Activated CD4-positive, CD25-positive, alpha-beta regulatory T cell treated with anti-CD3 and anti-CD28 coated beads, Interleukin-2, amount 50 U/mL, for 24 hours (primary cell): ENCODE measurements around the gene IZUMO4.

ENCODE experiments used
- ATAC-seq, 2 donors: fragments of 150-1000 bp; cut with Tn5 transposase; one replicate each; pipeline ENCODE4 v1.10.0; 2021; ENCODE audit warnings: mild to moderate bottlenecking in 1 of 2, moderate library complexity in 1 of 2

Gene IZUMO4, protein sequence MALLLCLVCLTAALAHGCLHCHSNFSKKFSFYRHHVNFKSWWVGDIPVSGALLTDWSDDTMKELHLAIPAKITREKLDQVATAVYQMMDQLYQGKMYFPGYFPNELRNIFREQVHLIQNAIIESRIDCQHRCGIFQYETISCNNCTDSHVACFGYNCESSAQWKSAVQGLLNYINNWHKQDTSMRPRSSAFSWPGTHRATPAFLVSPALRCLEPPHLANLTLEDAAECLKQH

DNA sequence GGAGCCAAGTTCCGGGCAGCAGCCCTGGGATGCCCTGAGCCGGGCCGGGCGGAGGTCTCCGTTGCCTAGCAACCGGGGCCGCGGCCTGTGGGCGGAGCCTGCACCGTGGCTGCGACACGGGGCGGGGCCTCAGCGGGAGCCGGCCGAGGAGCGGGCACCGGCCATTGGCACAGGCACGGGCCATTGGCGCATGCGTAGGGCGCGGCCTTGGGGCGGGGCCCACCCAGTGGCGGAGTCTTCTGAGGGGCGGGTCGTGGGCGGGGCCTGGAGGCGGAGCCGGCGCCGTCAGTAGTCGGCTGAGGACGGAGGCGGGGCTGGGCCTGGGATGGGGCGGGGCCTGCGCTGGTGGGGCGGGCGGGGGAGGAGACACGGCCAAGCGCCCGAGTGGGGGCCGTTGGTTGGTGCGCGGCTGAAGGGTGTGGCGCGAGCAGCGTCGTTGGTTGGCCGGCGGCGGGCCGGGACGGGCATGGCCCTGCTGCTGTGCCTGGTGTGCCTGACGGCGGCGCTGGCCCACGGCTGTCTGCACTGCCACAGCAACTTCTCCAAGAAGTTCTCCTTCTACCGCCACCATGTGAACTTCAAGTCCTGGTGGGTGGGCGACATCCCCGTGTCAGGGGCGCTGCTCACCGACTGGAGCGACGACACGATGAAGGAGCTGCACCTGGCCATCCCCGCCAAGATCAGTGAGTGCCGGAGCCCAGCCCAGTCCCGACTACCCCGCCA, at the start of gene IZUMO4:
IZUMO4 (plus strand) TSS at position 436 of the 723 bp plus-strand sequence; CDS start at position 467, 31 bp downstream.
- peak; percentile 85 to 87 for ATAC-seq

DNA sequence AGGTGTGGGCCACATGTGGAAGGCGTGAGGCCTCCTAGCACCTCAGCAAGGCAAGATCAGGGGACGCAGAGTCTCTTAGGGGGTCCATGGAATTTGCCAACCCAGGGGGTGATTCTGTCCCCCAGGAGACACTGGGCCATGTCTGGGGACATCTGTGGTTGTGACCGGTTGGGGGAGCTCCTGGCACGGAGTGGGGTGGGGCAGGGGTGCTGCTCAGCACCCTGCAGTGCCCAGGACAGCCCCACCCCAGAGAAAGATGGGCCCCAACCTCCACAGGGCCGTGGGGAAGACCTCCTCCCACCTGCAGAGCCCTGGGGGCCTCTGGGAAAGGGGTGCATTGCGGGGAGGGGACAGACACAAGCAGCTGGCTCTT, 49.7 kb upstream of the IZUMO4 start:
- no peak for ATAC-seq

DNA sequence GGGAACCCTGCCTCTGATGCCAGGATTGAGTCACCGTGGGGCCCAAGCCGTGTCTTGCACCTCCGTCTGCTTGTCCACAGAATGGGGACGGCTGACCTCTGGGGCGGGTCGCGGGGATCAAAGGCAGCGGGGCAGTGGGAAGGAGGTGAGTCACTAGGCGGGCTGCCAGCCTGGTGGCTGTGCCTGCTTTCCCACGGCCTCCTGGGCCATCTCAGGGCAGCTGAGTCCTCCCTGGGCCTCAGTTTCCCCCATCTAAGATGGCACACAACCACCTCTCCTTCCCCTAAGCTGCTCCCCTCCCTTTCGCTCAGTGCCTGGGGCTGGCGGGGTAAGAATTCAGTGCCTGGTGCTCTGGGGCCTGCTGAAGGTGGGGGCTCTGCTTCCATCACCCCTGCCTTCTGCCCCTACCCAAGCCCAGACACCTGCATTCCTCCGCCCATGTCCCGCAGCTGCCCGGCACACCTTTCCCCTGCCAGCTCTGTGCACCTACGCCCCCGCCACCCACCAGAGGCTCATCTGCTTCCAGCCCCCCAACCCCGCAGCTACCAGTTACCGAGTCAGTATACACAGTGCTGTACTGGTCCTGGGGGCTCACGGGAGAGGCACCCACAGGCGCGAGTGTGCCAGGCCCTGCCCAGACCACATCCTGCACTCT, 49.1 kb upstream of the IZUMO4 start:
- ATAC-seq: no peak

DNA sequence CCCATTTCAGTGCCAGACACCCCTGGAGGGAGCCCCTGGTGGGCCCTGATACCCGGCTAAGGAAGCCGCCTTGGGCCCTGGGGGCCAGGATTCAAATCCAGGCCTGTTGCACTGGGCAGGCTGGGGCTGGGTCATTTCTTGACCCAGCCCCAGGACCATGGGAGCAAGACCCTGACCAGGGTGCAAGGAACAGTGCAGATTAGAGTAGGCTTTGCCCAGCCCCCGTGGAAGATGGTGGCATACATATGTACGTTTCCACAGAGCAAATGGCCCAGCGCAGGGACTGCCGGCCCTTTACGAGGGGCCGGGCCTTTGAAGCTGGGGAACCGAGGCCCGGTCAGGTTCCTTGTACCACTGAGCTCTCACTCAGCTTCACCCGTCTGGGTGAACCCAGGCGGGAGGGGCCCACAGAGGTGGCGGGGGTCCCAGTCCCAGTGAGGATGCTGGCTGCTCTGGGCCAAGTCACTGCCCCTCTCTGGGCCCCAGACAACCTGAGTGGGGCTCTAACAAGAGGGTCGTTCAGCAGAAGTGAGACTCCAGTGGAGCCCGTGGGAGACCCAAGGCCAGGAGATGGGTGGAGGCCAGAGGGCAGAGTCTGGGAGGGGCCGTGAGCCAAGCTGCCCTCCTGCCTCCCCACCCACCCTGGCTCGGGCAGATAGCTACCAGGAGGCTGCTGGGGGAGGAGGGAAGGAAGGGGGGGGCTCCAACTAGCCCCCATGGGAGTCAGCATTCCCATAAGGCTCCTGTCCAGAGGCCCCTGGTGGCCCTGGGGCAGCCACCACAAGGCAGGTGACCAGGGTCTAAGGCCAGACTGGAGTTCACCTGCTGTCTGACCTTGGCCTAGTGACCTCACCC, 48.4 kb upstream of the IZUMO4 start:
- no peak for ATAC-seq

DNA sequence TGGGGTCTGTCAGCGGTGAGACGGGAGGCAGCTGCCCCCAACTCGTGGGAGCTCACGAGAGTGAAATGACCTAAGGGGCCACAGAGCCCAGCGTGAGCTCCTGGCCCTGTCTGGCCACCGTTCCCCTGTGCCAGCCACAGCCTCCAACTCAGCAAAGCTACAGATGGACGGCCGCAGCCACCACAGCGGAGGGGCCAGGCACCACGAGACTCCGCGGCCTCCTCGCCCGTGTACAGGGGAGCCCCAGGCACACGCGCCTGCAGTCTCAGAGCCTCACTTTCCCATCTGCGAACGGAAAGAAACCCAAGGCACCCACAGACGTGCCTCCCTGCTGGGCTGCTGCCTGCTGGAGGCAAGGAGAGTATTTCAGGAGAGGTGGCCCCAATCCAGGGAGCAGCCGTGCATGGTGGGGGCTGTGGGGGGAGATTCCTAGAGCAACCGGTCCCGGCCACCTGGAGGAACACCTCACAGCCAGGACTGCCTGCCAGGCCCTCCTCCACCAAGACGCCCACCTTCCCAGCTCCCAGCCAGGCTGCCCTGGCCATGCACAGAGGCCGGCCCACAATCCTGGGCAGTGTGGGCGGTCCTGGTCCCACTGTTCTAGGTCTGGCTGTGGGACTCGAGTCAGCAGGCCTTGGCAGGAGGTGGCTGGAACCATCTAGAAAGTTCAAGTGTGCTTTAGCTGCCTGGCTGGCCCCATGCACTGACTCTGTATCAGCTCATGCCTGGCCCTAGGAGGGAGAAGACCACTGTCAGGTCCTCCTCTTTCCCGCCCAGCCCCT, 47.6 kb upstream of the IZUMO4 start:
- ATAC-seq: no peak

DNA sequence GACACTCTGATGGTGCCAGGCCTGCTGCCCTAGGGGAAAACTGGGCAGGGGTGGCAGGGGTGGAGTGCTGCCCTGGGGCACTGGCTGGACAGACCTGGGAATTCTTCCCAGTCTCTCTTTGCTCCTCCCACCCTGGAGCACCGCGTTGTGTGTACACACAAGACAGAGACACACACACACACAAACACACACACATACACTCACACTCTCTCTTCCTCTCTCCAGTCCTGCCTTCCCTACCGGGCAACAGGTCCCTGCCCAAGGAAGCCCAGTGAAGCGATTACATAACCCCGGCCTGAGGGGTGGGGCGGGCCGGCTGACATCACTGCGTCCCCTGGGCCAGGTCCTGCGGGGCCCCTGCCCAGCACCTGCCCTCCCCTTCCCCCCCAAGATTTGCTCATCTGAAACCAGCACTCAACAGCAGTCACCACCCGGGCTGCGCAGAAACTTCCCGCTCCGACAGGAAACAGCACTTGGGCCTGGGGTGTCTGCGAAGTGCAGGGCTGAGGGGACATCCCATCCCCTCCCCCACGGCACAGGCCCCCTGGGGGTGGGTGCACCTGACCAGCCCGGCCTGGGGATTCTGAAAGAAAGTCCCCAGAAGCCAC, 46.9 kb upstream of the IZUMO4 start:
- ATAC-seq: peak; percentile 25 to 37

DNA sequence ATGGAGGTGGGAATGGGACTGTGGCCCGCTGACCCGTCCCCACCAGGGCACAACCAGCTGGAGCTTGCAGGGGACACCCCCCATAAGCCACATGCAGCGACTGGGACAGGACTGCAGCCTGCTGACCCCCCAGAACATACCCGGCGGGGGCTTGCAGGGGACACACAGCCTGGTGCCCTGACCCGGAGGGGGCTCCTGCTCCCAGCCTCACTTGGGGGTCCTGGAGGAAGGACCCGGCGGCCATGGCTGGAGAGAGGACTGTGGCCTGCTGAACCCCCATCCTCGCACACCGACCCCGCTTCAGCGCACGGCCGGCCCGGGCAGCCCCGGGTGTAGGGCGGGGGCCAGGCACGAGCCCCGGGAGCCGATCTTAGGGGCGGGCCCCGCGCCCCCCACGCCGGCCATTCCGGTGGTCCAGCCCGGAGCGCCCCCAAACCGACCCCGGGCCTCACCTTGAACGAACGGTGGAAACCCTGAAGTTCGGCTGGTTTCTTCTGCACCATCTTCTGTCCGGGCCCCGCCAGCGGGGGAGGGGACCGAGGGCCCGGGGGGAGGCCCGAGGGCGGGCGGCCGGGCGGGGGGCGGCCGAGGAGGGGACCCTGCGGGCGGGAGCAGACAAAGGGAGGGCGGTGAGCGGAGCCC, 46.2 kb upstream of the IZUMO4 start:
- ATAC-seq: no peak

DNA sequence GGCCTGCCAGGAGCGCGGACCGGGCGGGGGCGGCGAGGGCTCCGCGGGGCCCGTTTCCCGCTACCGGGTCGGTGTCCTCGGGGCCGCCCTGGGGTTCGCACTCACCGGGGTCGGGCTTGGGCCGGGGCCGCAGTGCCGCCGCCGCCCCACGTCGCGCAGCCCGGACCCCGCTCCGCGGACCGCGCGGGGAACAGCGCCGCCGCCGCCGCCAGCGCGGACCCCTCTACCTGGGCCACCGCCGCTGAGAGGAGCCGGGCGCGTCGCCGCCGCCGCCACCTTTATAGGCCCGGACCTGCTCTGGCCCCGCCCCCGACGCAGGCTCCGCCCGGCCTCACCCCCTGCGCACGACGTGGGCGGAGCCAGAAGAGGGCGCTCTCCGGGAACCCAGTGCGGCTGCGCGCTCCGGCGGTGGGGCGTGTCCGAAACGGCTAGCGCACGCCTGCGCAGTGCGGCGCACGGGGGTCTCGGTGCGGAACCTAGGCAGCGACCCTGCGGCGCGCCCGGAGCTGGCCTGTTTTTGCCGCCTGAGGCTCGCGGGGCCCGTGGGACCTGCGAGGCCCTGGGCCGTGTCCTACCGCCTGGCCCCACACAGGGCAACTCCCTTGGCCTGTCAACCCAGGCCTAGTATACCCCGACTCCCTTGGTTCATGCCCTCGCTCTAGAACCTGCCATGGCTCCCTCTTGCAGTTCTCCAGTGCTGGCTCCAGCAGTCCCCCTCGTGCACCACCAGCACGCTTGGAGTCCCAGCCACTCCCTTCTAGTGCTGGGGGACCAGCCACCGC, 45.5 kb upstream of the IZUMO4 start, which contains the start of gene MKNK2:
MKNK2 (minus strand) TSS at position 254 of the 782 bp plus-strand sequence. CDS start 393 bp downstream, outside the sequence.
- ATAC-seq: peak; percentile 81 to 84

DNA sequence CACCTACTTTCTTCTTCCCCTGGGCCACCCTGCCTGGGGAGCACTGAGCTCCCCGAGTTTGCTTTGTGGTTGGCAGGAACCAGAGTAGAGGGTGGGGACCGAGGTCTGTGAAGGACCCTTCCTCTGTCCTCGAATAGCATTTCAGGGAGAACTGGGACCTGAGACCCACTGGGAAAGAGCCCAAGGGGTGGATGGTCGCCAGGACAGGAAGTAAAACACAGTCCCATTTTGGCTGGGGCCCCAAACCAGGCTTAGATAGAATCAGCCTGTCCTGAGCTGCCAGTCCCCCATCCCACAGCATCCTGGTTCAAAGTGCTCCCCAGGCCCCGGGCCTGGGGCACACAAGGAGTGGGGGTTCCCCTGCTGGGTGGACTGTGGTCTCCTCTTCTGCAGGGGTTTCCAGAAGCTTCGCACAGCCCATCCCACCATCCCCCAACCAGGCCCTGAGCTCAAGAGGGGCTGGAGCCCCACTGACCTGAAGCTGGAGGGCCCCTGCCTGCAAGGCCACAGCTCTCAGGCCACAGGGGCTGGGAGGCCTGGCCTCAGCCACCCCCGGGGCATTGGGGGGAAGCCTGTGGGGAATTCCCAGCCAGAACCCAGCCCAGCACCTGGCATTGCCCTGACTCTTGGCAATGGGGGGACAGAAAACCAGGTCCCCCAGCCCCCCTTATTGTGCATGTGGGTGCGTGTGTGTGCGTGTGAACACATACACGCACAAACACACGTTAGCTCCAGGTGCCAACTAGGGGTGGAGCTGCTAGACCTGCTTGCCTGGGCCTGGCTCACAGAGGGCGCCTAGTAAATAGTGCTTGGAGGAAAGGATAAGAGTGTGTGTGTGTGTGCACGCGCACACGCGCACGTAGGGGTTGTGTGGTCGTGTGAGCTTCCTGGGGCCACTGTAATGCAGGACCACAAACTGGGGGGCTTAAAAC, 44.7 kb upstream of the IZUMO4 start:
- ATAC-seq: peak; percentile 4 to 6

DNA sequence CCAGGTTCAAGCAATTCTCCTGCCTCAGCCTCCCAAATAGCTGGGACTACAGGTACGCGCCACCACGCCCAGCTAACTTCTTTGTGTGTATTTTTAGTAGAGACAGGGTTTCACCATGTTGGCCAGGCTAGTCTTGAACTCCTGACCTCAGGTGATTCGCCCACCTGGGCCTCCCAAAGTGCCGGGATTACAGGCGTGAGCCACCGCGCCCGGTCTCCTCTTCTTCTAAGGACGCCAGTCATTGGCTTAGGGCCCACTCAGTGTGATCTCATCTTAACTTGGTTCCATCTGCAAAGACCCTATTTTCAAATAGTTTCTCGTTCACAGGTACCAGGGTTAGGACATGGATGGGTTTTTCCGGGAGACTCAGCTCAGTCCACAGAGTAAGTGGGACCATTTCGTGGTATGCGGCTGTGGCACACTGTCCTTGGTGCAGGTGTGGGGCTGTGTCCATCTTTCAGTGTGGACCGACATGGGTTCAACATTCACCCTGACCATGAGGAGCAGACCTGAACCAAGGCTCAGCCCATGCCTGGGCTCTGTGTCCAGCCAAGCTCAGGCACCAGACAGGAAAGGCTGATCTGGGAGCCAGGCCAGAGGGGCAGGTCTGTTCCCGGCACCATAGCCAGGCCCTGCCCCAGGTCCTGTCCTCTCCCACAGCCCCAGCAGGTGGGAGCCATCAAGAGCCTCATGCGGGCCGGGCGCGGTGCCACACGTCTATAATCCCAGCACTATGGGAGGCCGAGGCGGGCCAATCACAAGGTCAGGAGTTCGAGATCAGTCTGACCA, 42.9 kb upstream of the IZUMO4 start:
- no peak for ATAC-seq

DNA sequence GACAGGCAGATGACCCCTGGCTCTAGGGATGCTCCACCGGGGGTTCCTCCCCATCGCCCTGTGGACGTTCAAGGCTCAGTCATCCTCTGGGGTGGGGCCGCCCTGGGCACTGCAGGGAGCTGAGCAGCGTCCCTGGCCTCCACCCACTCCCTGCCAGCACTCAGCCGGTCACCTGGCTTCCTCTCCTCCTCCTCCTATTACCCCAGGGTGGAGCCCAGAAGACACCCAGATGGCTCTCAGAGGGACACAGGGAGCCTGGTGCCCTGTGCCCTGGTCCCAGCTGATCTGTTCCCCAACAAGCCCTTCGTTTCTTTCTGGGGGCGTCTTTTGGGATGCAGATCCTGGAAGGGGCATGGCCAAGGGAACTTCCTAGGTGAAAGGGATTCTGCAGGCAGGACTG, 42.0 kb upstream of the IZUMO4 start:
- ATAC-seq: no peak

DNA sequence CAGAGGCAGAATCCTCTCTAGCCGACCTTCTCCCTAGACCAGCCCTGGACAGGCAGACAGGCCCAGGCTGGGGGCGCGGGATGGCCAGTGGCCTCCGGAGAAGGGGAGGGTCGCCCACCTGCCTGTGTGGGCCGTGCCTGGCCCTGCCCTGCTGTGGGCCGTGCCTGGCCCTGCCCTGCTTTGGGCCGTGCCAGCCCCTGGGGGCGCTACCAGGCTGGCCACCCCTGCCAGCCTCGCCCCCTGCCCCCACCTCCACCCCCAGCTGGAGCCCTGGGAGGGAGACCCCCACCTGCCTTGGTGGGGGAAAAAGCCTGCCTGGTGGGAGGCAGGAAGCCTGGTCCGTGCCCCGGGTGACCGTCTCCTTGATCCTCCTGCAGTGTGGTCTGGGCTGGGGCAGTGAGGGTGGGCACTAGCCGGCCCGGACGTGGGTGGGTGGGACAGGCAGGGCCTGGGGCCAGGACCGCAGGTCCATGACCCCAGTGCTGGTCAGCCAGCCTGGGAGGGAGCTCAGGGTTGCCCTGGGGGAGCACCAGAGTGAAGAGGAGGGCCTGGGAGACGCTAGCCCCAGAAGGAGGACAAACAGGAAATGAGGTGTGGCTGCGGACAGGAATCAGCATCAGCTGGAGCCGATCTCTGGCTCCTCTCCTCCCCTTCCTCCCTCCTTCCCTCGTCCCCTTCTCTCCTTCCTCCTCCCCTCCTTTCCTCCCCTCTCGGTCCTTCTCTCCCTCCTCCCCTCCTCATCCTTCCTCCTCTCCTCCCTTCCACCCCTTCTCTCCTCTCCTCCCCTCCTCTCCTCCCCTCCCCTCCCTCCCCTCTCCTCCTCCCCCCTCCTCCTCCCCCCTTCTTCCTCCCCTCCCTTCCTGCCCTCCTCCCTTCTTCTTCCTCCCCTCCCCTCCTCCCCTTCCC, 40.5 kb upstream of the IZUMO4 start:
- no peak for ATAC-seq

DNA sequence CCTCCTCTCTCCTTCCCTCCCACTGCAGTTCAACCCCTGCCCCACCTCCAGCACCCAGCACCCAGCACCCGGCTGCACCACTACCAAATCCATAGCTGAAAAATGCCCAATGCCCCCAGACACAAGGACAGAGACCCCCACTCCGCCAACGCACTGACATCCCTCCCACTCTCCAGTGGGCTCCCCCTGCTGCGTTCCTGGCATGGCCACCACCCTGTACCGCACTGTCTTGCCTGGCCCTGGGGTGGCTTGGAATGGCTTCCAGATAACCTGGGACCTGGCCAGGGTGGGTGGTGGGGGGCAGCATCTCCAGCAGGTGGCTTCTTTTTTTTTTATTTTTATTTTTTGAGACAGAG, 39.9 kb upstream of the IZUMO4 start:
- no peak for ATAC-seq

DNA sequence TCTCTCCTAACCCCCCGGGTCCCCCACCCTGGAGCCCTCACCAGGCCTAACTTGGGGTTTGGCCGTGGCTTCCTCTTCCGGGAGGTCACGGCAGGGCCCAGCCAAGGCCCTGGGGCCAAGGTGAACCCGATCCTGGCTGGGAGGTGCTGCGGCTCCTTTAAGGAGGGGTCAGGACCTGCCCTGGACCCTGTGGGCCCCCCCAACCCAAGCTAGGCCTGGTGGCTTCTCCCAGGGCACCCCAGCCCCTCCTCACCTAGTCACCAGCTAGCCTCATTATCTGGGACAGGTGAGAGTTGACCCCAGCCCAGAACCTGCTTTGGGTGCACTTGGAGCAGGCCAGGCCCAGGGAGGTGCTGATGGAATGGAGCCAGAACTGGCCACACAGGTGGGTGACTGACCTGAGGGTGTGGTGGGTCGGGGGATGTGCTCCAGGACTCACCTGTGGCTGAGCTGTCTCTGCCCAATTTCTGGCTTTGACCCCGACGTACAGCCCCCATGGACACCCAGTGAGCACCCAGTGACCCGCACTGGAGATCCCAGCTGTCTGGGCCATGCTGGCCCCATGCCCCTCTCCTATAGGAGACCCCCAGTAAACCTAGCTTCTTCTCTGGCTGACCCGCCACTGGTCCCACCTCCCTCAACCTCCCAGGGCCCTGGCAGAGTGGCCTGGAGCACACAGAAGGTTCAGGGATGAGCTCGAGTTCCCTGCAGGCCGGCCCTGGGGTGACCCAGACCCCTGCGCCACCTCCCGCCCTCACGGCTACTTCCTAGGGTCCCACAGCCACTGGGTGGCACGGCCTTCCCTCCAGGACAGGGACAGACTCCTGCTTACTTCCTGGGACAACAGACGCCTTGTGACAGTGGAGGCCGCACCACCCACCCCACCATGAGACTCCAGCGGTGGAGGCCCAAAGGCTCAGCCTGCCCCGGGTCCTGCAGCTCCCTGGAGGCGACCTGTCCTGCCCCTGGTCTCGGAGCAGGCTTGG, 38.9 kb upstream of the IZUMO4 start:
- ATAC-seq: no peak

DNA sequence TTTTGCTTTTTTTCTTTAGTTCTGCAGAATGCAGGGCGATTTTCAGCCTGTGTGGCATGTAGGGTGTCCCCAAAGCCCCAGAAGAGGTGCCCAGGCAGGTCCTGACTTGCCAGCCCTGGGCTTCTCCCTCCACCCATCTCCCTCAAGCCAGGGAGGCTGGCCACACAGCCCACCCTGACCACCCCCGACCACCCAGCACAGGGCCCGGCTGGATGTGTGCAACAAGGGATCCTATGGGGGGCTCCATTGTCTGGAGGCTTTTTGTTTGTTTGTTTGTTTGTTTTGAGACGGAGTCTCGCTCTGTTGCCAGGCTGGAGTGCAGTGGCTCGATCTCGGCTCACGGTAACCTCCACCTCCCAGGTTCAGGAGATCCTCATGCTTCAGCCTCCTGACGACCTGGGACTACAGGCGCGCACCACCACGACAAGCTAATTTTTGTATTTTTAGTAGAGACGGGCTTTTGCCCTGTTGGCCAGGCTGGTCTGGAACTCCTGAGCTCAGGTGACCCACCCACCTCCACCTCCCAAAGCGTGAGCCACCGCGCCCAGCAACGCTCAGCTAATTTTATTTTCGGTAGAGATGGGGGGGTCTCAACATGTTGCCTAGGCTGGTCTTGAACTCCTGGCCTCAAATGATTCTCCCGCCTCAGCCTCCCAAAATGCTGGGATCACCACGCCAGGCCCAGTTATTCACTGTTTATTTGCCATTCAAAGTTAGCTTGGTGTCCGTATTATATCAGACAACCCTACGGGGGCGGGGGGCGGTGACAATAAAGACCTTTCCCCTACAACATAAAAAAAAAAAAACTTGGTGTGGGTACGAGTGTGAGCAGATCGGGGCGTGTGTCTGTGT, 37.9 kb upstream of the IZUMO4 start:
- ATAC-seq: no peak
